GM12878 (cell line): ENCODE results near the gene ZCCHC13.

Experiments used
- NRF1 ChIP-seq: conservative IDR thresholded peaks from 2 replicates; pipeline ENCODE4 v1.6.1; 2011; ENCODE audit warnings: mild to moderate bottlenecking, low read depth, low read length, improper control_type of control experiment
- TCF12 ChIP-seq: IDR thresholded peaks from 2 replicates; pipeline ENCODE4 v1.6.1; 2011; ENCODE audit warnings: low read depth, mild to moderate bottlenecking, low read length

DNA sequence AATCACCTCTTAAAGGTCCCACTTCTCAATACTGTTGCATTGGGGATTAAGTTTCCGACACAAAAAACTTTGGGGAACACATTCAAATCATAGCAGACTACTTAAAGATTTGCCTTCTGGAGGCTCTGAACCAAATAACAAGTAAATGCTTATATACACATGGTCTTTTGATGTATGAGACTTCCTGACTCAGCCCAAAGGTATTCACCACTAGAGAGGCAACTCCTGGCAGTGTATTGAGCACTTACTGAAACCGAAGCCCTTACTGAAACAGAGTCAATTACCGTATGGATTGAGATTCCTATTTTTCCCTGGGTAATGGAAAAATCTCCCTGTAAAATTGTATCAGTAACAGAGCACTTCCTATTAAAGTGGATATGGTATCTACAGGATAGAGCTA is 45.4 kb downstream of the ZCCHC13 start:
- no peak for TF ChIP-seq TCF12
- TF ChIP-seq NRF1, result no peak
